ENCODE results near the gene COPG2. TPM values are rescaled to one million over a fixed set of nuclear protein-coding genes. Genes with fewer than 3 reads are reported as not detected.

The COPG2 gene
- total RNA-seq, 2 donors from 2014 or later, result 74.3 to 76.3 TPM

DNA sequence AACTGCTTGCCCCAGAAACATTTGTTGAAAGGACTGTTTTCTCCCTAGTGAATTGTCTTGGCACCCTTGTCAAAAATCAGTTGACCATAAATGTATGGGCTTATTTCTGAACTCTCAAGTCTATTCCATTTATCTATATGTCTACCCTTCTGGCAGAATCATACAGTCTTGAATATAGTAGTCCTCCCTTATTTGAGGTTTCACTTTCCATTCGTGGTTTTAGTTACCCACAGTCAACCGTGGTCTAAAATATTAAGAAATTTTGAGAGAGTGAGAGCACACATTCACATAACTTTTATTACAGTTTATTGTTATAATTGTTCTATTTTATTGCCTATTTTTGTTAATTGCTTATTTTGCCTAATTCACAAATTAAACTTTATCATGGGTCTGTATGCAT, 210.3 kb downstream of the COPG2 start:
- Mint-ChIP-seq H3K36me3 (ENCODE audit: low read depth) (peaks cover 2% of the 10 kb centered on the region), H3K27ac (no peak overlapping the region), H3K27me3 (ENCODE audit: insufficient read depth) (peaks cover 4% of the 10 kb centered on the region), H3K4me1 (no peaks in the 10 kb centered on the region), H3K9me3 (peaks cover 21% of the 10 kb centered on the region), H3K4me3 (no peak overlapping the region)
- DNase-seq, result no peak
- peaks cover 20% of the 10 kb centered on the region for H3K9me3 ChIP-seq (ENCODE audit: control insufficient read depth, low read length)
- H3K4me1 ChIP-seq (ENCODE audit: control insufficient read depth, insufficient read depth, low read length), result no peaks in the 10 kb centered on the region
- no peak overlapping the region for H3K4me3 ChIP-seq (ENCODE audit: low read length)
- WGBS, 2 experiments (ENCODE audit: insufficient coverage in 1 of 2, insufficient read length in 1 of 2), result 94% methylated on average over 2 of the region's 2 CpGs; no CpG with 5 or more reads in 1 of the 2 experiments
- no peak overlapping the region for H3K9ac ChIP-seq (ENCODE audit: extremely low read depth, low read length, poor library complexity, severe bottlenecking)
- TF ChIP-seq, protein P1, sequence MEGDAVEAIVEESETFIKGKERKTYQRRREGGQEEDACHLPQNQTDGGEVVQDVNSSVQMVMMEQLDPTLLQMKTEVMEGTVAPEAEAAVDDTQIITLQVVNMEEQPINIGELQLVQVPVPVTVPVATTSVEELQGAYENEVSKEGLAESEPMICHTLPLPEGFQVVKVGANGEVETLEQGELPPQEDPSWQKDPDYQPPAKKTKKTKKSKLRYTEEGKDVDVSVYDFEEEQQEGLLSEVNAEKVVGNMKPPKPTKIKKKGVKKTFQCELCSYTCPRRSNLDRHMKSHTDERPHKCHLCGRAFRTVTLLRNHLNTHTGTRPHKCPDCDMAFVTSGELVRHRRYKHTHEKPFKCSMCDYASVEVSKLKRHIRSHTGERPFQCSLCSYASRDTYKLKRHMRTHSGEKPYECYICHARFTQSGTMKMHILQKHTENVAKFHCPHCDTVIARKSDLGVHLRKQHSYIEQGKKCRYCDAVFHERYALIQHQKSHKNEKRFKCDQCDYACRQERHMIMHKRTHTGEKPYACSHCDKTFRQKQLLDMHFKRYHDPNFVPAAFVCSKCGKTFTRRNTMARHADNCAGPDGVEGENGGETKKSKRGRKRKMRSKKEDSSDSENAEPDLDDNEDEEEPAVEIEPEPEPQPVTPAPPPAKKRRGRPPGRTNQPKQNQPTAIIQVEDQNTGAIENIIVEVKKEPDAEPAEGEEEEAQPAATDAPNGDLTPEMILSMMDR (conservative IDR thresholded peaks at IDR 0.05), result no peak
- no peak overlapping the region for H3K27ac ChIP-seq (ENCODE audit: low read depth, low read length)
- H3K27me3 ChIP-seq (ENCODE audit: control insufficient read depth, insufficient read depth, low read length, poor library complexity, severe bottlenecking), result no peaks in the 10 kb centered on the region
- H3K36me3 ChIP-seq (ENCODE audit: control insufficient read depth, insufficient read depth, low read length), result no peaks in the 10 kb centered on the region

Small RNAs within 50 kb of the gene (microRNA-seq; reads per million reads assigned to microRNA genes)
- 378 reads per million, percentile 87 among the genes with 10 or more reads in this experiment for gene MIR335 (ENCODE audit: borderline microRNAs expressed)

Other genes with a start within 250 kb of the COPG2 start
- 10 to 100 TPM; 11.4 to 13.0 TPM for gene CEP41, start 227.7 kb downstream of the COPG2 start, total RNA-seq
- 100 to 1,000 TPM; 121 to 149 TPM for gene MEST, start 176.7 kb downstream of the COPG2 start, total RNA-seq
- gene TSGA13, start 17.8 kb upstream of the COPG2 start, total RNA-seq, result not detected
- not detected for gene KLF14, start 65.5 kb upstream of the COPG2 start, total RNA-seq

Data from endodermal cell (in vitro differentiated cells).